Sigmoid colon (tissue), 4 donors: ENCODE results near the gene CLRN2.

ENCODE experiments used
- POLR2A ChIP-seq, 2 donors: fragments of 450-650 bp; IDR thresholded peaks; one replicate each; pipeline ENCODE4 v1.6.1; 2016; ENCODE audit warnings: antibody characterized with exemption in 2 of 2, mild to moderate bottlenecking in 2 of 2, moderate library complexity in 2 of 2
- POLR2AphosphoS5 ChIP-seq, 4 donors: sonication (generic); formaldehyde crosslinking; IDR thresholded peaks; one replicate each; pipeline ENCODE4 v1.6.1; 2017; ENCODE audit warnings: antibody characterized with exemption in 4 of 4

DNA sequence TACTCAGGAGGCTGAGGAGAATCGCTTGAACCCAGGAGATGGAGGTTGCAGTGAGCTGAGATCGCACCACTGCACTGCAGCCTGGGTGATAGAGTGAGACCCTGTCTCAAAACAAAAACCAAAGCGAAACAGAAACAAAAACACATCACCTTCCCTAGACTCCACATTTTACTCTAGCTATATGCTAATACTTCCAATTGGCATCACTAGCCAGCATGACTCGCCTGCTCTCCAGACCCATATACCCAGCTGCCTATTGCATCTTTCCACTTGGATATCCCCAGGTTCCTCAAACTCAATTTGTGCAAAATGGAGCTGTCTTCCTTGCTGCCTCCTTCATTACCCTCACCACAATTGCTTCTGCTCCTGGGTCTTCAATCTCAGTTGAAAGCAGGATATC lies 39.6 kb downstream of the CLRN2 start:
- TF ChIP-seq POLR2A (IDR thresholded peaks at IDR 0.05) (no peak), POLR2AphosphoS5 (IDR thresholded peaks at IDR 0.05) (no peak)
